ENCODE data around the gene ZBTB32.

DNA sequence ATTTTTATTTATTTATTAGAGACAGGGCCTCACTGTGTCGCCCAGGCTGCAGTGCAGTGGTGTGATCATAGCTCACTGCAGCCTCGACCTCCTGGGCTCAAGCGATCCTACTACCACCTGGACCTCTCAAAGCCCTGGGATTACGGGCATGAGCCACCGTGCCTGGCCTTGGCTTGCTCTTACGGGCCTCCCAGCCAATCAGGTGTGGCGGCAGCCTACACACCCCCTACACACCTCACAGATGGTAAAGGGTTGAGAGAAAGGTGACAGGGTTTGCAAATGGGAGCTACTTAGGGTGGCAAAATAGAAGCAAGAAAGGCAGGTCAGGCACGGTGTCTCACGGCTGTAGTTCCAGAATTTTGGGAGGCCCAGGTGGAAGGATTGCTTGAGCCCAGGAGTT, 1.0 kb upstream of the ZBTB32 start:
- TF ChIP-seq, protein P1, sequence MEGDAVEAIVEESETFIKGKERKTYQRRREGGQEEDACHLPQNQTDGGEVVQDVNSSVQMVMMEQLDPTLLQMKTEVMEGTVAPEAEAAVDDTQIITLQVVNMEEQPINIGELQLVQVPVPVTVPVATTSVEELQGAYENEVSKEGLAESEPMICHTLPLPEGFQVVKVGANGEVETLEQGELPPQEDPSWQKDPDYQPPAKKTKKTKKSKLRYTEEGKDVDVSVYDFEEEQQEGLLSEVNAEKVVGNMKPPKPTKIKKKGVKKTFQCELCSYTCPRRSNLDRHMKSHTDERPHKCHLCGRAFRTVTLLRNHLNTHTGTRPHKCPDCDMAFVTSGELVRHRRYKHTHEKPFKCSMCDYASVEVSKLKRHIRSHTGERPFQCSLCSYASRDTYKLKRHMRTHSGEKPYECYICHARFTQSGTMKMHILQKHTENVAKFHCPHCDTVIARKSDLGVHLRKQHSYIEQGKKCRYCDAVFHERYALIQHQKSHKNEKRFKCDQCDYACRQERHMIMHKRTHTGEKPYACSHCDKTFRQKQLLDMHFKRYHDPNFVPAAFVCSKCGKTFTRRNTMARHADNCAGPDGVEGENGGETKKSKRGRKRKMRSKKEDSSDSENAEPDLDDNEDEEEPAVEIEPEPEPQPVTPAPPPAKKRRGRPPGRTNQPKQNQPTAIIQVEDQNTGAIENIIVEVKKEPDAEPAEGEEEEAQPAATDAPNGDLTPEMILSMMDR (conservative IDR thresholded peaks at IDR 0.05 in 1 of 2, IDR thresholded peaks at IDR 0.05 in 1 of 2; ENCODE audit: extremely low read depth in 1 of 2, insufficient read depth in 1 of 2, low read depth in 1 of 2, low read length in 2 of 2) = no peak
- no peak for TF ChIP-seq EZH2 (IDR thresholded peaks at IDR 0.05; ENCODE audit: borderline replicate concordance, low read length)

Data from mammary epithelial cell (primary cell).